MM.1S (cell line): ENCODE measurements around the gene MIEN1.

Source experiments
- DNase-seq: peaks from one replicate; pipeline ENCODE4 v3.0.0-alpha.2; 2015
- H2AFZ ChIP-seq: fragments of 300-600 bp; sonication (generic); 2 replicates; pipeline ENCODE4 v1.6.0; 2016; ENCODE audit warnings: antibody characterized with exemption, low read length
- H3F3A ChIP-seq: fragments of 300-600 bp; sonication (generic); 2 replicates; pipeline ENCODE4 v1.6.1; 2016; ENCODE audit warnings: mild to moderate bottlenecking, antibody characterized with exemption, low read length, moderate library complexity, mixed read lengths; ENCODE audit not compliant: insufficient read depth
- H3K27ac ChIP-seq: fragments of 300-600 bp; sonication (generic); 2 replicates; pipeline ENCODE4 v1.5.1; 2016; ENCODE audit warnings: mild to moderate bottlenecking, low read length
- H3K27me3 ChIP-seq: fragments of 300-600 bp; sonication (generic); replicated peaks from 2 replicates; pipeline ENCODE4 v1.6.0; 2016; ENCODE audit warnings: low read length; ENCODE audit not compliant: insufficient read depth
- H3K36me3 ChIP-seq: fragments of 300-600 bp; sonication (generic); replicated peaks from 2 replicates; pipeline ENCODE4 v1.6.1; 2016; ENCODE audit warnings: mild to moderate bottlenecking, low read length, mixed read lengths; ENCODE audit not compliant: insufficient read depth
- H3K4me1 ChIP-seq: fragments of 300-600 bp; sonication (generic); 2 replicates; pipeline ENCODE4 v1.6.1; 2016; ENCODE audit warnings: low read length, mixed read lengths
- H3K4me2 ChIP-seq: fragments of 300-600 bp; sonication (generic); 2 replicates; pipeline ENCODE4 v1.6.0; 2016; ENCODE audit warnings: low read depth, low read length
- H3K4me3 ChIP-seq: fragments of 300-600 bp; sonication (generic); 2 replicates; pipeline ENCODE4 v1.5.1; 2016; ENCODE audit warnings: low read length, mixed read lengths
- H3K79me2 ChIP-seq: fragments of 300-600 bp; sonication (generic); 2 replicates; pipeline ENCODE4 v1.6.1; 2016; ENCODE audit warnings: mixed run types, low read length, mixed read lengths
- H3K9ac ChIP-seq: fragments of 300-600 bp; sonication (generic); 2 replicates; pipeline ENCODE4 v1.6.1; 2016; ENCODE audit warnings: low read length, mixed read lengths
- H3K9me2 ChIP-seq: fragments of 300-600 bp; sonication (generic); replicated peaks from 2 replicates; pipeline ENCODE4 v1.6.1; 2016; ENCODE audit warnings: mild to moderate bottlenecking, low read length, mixed read lengths; ENCODE audit not compliant: insufficient read depth
- H3K9me3 ChIP-seq: fragments of 300-600 bp; sonication (generic); replicated peaks from 2 replicates; pipeline ENCODE4 v1.6.1; 2016; ENCODE audit warnings: mild to moderate bottlenecking, low read length, mixed read lengths; ENCODE audit not compliant: insufficient read depth
- H4K20me1 ChIP-seq: fragments of 300-600 bp; sonication (generic); 2 replicates; pipeline ENCODE4 v1.6.1; 2016; ENCODE audit warnings: mild to moderate bottlenecking, low read length, moderate library complexity, mixed read lengths; ENCODE audit not compliant: insufficient read depth
- EZH2 ChIP-seq: fragments of 300-600 bp; sonication (generic); optimal IDR thresholded peaks from 2 replicates; pipeline ENCODE3; 2017; ENCODE audit warnings: low read depth, mild to moderate bottlenecking, antibody characterized with exemption, low read length, mixed read lengths
- EZH2phosphoT487 ChIP-seq: fragments of 300-600 bp; sonication (generic); IDR thresholded peaks from 2 replicates; pipeline ENCODE4 v1.6.1; 2018; ENCODE audit warnings: antibody characterized with exemption, low read length
- TF ChIP-seq, protein P1 (sequence below): fragments of 300-600 bp; sonication (generic); IDR thresholded peaks from 2 replicates; pipeline ENCODE4 v1.5.1; 2016; ENCODE audit warnings: antibody characterized with exemption, low read length, mixed read lengths

The MIEN1 gene

DNA sequence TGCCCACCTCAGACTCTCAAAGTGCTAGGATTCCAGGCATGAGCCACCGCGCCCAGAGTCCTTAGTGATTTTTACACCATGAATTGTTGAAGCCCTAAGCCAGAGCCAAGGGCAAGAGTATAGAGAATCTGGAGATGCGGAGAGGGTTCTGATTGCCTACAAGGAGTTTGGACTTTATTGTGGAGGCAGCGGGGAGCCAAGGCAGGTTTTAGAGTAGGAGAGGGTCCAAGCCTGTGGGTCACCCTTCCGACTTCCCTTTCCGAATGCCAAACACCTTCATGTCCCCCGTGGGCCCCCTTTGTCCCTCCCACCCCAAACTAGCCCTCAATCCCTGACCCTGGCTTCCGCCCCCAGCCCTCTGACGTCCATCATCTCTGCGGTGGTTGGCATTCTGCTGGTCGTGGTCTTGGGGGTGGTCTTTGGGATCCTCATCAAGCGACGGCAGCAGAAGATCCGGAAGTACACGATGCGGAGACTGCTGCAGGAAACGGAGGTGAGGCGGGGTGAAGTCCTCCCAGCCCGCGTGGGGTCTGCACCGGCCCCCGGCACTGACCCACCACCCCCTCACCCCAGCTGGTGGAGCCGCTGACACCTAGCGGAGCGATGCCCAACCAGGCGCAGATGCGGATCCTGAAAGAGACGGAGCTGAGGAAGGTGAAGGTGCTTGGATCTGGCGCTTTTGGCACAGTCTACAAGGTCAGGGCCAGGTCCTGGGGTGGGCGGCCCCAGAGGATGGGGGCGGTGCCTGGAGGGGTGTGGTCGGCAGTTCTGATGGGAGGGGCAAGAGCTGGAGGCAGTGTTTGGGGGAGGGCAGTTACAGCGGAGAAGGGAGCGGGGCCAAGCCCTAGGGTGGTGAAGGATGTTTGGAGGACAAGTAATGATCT, 7.1 kb downstream of the MIEN1 start:
- no peaks in the 10 kb centered on the region for H3K9me2 ChIP-seq
- H4K20me1 ChIP-seq: no peaks in the 10 kb centered on the region
- H3K4me3 ChIP-seq: no peak overlapping the region
- no peak overlapping the region for H3K4me2 ChIP-seq
- TF ChIP-seq EZH2 (no peak), EZH2phosphoT487 (no peak)
- TF ChIP-seq, protein P1, sequence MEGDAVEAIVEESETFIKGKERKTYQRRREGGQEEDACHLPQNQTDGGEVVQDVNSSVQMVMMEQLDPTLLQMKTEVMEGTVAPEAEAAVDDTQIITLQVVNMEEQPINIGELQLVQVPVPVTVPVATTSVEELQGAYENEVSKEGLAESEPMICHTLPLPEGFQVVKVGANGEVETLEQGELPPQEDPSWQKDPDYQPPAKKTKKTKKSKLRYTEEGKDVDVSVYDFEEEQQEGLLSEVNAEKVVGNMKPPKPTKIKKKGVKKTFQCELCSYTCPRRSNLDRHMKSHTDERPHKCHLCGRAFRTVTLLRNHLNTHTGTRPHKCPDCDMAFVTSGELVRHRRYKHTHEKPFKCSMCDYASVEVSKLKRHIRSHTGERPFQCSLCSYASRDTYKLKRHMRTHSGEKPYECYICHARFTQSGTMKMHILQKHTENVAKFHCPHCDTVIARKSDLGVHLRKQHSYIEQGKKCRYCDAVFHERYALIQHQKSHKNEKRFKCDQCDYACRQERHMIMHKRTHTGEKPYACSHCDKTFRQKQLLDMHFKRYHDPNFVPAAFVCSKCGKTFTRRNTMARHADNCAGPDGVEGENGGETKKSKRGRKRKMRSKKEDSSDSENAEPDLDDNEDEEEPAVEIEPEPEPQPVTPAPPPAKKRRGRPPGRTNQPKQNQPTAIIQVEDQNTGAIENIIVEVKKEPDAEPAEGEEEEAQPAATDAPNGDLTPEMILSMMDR: no peak
- no peaks in the 10 kb centered on the region for H3K9me3 ChIP-seq
- no peaks in the 10 kb centered on the region for H3K36me3 ChIP-seq
- no peaks in the 10 kb centered on the region for H3K4me1 ChIP-seq
- H3K9ac ChIP-seq: no peak overlapping the region
- DNase-seq: no peak
- no peak overlapping the region for H3K27ac ChIP-seq
- H3K27me3 ChIP-seq: no peaks in the 10 kb centered on the region
- no peaks in the 10 kb centered on the region for H3F3A ChIP-seq
- peaks cover 5% of the 10 kb centered on the region; the same call in 1 of the 2 replicates for H3K79me2 ChIP-seq
- no peak overlapping the region for H2AFZ ChIP-seq

DNA sequence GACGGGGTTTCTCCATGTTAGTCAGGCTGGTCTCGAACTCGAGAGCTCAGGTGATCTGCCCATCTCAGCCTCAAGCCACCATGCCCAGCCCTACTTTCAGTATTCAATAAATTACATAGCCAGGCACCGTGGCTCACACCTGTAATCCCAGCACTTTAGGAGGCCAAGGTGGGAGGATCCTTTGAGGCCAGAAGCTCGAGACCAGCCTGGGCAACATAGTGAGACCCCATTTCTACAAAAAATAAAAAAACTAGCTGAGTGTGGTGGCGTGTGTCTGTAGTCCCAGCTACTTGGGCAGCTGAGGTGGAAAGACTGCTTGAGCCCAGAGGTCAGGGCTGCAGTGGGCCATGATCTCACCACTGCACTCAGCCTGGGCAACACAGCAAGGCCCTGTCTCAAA, 8.2 kb downstream of the MIEN1 start:
- no peaks in the 10 kb centered on the region for H3K4me1 ChIP-seq
- no peaks in the 10 kb centered on the region for H3K79me2 ChIP-seq
- no peaks in the 10 kb centered on the region for H3K9me2 ChIP-seq
- no peak overlapping the region for H3K27ac ChIP-seq
- TF ChIP-seq, protein P1: no peak
- no peak for TF ChIP-seq EZH2
- no peak for TF ChIP-seq EZH2phosphoT487
- H3K27me3 ChIP-seq: no peaks in the 10 kb centered on the region
- no peak for DNase-seq
- H3K9ac ChIP-seq: no peak overlapping the region
- H3F3A ChIP-seq: no peaks in the 10 kb centered on the region
- no peak overlapping the region for H3K4me3 ChIP-seq
- no peaks in the 10 kb centered on the region for H3K9me3 ChIP-seq
- no peak overlapping the region for H3K4me2 ChIP-seq
- no peaks in the 10 kb centered on the region for H4K20me1 ChIP-seq
- no peak overlapping the region for H2AFZ ChIP-seq
- H3K36me3 ChIP-seq: no peaks in the 10 kb centered on the region

DNA sequence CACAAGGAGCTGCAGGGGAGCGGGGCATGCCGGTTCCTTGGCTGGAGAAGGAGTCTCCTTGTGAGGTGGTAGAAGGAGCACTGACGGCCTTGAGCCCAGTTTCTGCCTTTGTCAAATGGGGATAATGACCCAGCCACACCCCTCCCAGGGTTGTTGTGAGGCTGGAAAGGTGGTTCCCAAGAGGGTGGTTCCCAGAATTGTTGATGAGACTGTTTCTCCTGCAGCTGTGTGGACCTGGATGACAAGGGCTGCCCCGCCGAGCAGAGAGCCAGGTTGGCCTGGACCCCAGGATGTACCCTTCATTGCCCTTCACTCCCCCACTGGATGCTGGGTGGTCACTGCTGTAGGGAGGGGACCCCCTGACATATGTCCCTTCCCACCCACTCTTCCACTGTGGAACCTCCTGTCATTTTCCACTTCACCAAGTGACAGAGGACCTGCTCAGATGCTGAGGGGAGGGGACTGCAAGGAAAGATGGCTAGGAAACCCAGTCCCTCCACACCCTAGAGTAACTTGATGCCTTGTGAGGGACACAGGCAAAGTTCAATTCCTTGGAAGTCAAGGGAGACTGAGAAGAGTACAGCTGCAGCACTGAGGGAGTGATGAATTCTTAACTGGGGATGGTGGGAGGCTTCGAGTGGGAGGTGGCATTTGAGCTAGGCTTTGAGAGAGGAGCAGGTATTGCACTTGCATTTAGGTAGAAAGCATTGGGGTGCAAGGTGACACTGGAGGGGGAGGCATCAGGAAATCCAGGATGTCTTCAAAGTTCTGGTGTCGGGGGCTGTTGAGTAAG, 10.6 kb downstream of the MIEN1 start:
- no peaks in the 10 kb centered on the region for H3K9me2 ChIP-seq

More for the DNA sequence above, 10.6 kb downstream of the MIEN1 start:
- H3K36me3 ChIP-seq: no peaks in the 10 kb centered on the region
- no peak overlapping the region for H3K4me2 ChIP-seq
- H3F3A ChIP-seq: no peaks in the 10 kb centered on the region
- no peaks in the 10 kb centered on the region for H3K9me3 ChIP-seq
- H3K9ac ChIP-seq: no peak overlapping the region
- DNase-seq: no peak
- no peak overlapping the region for H3K27ac ChIP-seq
- no peak overlapping the region for H2AFZ ChIP-seq
- no peaks in the 10 kb centered on the region for H4K20me1 ChIP-seq
- H3K27me3 ChIP-seq: no peaks in the 10 kb centered on the region
- no peak overlapping the region for H3K4me3 ChIP-seq
- H3K79me2 ChIP-seq: no peaks in the 10 kb centered on the region
- TF ChIP-seq EZH2phosphoT487: no peak
- TF ChIP-seq EZH2: no peak
- TF ChIP-seq, protein P1: no peak
- no peaks in the 10 kb centered on the region for H3K4me1 ChIP-seq
